AML-193 (cell line): ENCODE data around the gene TPBGL.
"Not testable (repeated sequence)": the region's sequence is repeated elsewhere in the genome, so short reads cannot be mapped to it uniquely, and the experiment has no call there.

Source experiments
- DNase-seq, 2 experiments: peaks; one replicate each; lab custom pipeline; 2025; lab: John Stamatoyannopoulos, UW

TPBGL gene

DNA sequence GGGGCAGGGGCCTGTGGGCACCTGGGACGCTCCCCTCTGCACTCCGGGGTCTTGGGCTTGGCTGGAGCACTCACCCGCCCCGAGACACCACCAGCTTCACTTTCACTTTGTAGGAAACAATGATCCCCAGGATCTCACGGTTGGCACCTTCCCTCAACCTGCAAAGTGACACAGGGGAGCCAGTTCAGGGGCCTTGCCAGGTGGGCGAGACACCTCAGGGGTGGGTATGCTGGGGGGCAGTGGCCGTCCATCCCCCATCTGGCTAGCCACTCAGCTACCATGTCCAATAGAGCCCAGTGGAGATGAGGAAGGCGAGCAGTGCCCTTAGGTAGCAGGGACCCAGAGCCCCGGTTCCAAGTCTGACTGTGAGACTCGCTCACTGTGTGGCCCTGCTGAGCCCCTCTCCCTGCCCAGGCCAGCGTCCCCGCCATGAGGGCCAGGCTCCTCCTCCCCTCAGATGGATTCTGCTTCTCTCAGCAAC is 32.3 kb downstream of the TPBGL start:
- DNase-seq = no peak

DNA sequence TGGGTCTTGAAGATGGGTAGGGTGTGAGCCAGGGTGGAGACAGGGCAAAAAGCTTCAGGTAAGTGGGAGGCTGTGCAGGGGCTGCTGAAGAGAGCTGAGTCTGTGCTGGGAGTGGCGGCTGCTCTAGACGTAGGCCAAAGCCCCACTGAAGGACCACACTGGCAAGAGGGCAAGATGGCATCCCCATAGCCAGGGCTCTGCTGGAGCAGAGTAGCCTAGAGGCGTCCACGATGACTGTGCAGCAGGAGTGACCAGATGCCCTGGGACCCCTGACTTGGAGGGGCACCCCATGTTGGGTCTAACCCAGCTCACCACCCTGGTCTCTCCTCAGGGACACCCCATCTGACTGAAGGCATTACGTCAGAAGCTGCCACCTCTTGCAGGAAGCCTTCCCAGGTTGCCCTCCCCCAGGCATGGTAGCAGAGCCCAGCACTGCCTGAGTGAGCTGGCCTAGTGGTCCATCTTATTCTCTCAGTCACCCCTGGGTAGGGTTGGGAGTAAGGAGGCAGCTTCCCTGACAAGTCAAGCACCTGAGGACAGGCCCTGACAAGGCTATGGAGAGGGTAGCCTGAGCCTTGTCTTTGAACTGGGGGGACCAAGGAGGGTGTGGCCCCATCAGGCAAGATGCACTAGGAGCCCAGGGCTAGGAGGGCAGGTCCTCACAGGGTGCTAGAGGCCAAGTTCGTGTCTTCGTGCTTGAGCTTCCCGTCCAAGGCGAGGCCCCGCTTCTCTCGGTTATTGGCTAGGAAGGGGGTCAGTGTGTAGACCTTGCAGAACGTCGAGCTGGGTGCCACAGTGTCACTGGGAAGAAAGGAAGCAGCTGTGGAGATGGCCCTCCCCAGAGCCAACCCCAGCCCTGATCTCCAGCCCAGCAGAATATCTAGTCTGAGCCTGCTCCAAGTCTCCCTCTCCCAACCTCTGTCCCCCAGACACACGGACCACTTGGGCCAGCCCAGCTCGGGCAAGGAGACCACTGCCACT is 33.1 kb downstream of the TPBGL start:
- DNase-seq = no peak

DNA sequence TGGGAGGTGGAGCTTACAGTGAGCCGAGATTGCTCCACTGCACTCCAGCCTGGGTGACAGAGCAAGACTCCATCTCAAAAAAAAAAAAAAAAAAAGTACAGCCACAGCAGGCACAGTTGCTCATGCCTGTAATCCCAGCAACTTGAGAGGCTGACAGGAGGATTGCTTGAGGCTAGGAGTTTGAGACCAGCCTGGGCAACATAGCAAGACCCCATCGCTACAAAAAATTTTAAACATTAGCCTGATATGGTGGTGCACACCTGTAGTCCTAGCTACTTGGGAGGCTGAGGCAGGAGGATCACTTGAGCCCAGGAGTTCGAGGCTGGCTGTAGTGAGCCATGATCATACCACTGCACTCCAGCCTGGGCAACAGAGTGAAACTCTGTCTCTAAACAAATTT is 34.1 kb downstream of the TPBGL start:
- not testable (repeated sequence) for DNase-seq

DNA sequence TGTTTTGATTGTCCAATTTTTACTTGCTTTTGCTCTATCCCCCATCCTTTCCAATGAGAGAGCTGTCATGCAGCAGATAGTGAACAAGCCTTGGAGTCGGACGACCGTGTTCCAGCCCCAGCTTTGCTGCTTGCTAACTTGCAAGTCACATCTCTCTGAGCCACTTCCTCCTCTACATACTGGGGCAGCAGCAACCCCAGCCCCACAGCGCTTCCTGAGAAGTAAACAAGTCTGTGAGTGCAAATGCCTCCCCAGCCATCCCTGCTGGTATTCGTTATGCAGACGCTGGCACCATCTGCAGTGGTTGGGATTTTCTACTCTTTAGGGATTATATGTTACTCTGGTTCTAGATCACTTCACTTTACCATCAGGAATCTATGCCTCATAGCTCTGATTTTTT is 35.0 kb downstream of the TPBGL start:
- DNase-seq = no peak

DNA sequence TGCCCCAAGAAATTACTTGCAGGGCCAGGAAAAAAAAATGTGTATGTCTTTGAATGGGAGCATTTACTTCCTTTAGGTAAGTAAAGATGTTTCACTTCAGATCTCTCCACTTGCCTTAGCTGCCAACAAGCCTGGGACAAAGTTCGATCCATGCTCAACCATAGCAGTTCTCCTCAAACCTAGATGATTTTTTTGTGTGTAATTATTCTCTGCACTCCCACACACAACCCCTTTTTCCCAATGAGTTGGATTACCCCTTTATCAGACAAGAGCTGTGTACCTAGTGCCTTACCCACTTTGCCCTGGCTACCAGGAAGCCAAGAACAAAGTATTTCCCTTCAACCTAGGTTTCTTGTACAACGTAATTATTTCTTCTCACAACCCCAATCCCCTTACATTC is 35.6 kb downstream of the TPBGL start:
- DNase-seq = no peak

DNA sequence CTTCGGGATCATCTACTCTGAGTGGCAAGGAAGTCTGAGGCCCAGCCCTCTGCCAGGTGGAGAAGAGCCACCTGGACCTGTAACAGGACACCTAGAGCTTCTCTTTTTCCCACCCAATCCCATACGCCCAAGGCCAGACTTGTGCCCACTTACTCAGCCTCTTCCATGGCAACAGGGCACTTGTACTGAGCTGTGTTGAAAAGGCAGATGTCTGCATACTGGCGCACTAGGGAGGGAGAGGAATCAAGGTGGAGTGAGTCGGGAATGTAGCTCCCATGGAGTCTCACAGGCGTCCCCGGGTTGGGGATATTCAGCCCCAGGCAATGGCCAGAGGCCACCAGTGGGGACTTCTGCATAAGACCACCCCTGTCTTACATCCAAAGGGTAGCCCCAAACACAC is 36.1 kb downstream of the TPBGL start:
- no peak for DNase-seq

DNA sequence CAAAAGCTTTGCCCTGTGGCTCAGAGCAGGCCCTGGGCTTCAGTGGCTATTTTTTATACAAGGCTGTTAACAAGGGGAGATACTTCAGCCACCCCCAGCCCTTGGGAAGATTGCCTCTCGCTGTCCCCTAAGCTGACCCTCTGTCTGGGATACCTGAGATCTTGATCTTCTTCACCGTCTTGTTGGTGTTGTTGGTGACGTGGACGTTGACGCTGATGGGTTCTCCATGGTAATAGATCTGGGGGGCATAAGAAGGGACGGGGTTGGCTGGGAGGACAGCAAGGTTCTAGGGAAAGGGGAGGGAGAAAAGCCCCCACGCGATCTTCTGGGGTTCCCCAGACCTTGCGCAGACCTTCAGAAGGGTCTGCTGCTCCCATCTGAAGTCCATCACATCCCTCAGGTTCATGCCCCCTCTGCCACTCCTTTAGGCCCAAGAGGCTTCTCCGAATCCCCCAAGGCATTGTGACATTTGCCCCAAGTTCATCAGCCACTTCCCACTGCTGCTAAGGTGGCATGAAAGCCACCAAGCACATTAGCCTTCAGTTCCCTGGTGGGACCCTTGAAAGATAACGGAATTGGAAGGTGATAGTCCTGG is 36.7 kb downstream of the TPBGL start:
- no peak for DNase-seq

DNA sequence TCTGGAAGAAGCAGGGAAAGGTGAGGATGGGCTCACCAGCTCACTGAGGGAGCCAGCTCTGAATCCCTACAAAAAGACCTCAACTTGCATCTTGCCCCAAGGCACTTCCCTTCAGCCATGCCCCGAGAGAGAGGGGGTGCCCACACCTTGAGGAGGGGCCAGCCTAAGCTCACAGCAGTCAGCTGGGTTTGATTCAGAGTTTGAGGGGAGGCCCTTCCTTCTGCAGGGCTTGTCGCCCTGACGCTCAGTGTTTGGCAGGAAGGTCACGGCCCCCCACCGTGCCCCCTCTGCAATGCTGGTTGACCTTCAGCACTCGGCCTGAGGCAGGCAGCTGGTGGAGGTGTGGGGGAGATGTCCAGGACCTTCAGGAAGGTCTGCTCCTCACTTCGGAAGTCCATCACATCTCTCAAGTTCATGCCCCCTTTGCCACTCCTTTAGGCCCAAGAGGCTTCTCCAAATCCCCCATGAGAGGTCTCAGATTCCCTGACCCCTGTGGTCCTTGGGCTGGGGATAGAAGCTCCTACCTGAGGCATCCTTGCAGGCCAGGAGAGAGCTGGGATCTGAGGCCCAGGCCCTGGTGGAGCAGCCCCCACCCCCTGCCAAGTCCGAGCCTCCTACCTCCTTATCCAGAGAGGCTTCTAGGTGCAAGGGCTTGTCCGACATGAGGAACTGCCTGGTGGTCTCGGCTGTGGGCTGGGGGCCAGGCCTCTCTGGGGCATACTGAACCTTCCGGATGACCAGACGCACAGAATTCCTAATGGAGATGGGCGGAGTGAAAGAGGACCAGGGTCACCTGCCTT is 37.6 kb downstream of the TPBGL start:
- no peak for DNase-seq

DNA sequence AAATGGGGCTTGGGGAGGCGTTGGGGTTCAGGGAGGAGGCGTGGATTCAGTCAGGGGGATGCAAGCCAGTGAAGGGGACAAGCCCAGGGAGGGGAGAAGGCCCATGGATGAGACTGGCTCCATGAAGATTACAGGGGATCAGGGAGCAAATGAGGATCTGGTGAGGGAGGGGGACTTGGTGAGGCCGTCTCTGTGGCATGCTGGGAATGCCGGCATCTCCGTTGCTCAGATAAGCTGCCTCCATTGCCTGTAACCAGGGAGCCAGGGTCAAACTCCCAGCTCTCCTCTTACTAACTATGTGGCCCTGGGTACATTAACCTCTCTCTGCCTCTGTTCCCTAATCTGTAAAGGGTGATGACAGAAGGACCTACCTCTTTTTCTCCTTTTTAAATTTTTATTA is 38.7 kb downstream of the TPBGL start:
- no peak for DNase-seq

DNA sequence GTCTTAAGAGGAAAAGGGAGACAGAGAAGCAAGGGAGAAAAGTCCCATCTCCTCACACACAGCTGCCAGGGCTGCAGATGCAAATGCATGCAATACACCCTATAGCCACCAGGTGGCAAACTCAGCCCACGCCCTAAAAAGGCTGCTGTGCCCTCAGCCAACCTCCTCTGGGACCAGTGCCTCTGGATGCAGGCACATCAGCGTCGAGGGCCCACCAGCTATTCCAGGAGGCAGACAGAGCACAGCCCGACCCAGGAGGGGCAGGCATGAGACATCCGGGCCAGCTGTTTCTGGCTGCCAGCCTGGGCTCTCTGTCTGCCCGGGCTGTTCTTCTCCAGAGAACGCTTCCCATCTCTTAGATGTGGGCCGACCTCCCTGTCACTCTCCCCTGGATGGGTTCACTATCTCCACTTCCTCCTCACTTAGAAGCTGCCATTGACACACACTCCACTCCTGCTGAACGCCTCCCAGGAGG is 39.7 kb downstream of the TPBGL start:
- peak; percentile 50 to 59 for DNase-seq

DNA sequence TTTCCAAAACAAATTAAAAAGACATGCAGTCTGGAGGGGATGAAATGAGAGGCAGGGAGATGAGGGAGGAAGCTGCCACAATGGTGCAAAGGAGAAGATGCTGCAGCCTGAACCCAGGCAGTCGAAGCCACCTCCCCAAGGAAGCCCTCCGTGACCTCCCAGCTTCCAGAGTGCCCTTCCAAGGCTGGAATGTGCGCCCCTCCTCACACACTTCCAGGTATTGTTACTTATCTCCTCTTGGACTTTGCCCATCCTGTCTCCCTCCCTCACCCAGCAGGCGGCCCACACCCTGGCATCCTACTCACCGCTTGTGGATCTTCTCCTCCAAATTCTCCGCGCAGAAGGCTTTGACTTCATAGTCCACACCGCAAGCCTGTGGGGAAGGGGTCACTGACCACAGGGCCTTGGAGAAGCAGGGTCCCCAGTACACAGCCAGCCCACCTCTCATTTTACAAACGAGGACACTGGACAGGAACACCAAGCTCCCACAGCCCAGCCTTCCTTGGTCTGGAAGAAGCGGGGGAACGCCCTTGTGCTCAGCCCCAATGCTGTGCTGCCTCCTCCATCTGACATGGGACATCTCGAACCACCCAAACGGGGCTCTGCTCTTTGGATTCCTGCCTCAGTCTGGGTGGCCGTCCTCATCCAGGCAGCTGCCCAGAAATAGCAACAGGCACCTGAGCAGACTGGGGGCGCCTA is 40.3 kb downstream of the TPBGL start:
- no peak for DNase-seq

DNA sequence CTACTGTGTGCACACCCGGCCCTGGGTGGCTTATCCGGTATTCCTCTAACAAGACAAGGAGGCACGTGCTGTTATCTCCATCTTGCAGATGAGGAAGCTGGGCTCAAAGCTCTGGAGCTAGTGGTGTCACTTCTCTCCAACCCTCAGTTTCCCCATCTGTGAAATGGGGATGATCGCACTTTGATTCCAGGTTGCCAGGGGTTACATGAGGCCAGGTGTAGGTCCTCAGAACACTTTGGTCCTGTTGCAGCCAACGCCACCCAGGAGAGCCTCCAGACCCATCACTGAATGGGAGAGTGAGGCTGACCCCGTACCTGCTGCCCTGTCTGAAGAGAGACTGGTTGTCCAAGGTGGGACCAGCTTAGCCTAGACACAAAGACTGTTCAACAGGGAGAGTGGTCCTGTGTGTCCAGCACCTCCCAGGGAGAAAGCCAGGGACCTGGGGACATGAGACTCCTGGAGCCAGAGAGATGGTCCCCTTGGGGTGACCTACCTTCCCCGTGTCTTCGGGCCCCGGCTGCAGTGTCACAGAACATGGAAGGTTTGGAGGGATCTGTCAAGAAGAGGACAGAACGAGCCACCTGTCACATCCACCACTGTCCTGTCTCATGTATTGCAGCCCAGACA is 41.0 kb downstream of the TPBGL start:
- DNase-seq = no peak

DNA sequence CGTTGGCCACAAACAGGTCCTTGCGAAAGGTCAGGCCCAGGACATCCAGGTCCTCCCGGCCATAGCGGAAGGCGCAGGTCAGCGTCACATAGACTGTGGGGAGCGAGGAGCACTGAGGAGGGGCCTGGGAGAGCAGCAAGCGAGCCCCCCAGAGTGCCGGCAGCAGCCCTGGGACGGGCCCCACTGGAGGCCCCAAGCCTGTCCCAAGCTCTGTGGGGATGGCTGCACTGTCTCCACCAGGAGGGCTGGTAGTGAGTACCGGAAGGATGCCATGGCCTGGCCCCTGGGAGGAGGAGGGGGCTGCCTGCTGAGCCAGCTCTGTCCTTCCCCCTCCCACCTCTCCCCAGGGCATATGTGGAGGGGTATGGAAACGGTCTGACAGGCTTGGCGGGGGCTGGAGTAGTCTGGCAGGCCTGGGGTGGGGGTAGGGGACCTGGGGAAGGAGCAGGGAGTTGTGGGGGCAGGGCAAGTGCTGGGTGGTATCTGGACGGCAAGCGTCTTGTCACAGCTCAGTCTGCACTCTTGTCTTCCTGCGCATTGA is 42.9 kb downstream of the TPBGL start:
- DNase-seq = no peak

DNA sequence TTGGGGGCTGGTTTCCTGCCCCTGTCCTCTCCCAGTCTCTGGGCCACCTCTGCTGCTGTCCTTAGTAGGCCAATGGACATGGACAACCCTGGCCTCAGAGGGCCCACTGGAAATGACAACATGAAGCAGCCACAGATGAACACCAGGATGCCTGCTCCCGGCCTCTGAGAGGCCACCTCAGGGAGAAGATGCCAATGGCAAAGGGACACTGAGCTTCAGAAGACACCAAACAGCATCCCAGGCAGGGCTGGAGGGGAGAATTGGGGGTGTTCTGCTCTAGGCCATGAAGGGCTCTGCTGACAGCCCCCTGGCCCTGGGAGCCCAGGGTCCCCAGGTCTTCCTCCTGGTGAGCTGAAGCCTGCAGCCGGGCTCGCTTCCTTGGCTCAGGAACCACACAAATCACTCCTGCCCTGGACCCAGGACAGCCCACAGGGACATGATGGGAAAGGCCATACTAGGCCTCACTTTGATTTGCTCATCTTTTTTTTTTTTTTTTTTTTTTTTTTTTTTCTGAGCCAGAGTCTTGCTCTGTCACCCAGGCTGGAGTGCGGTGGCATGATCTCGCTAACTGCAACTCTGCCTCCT is 45.3 kb downstream of the TPBGL start:
- DNase-seq = no peak

DNA sequence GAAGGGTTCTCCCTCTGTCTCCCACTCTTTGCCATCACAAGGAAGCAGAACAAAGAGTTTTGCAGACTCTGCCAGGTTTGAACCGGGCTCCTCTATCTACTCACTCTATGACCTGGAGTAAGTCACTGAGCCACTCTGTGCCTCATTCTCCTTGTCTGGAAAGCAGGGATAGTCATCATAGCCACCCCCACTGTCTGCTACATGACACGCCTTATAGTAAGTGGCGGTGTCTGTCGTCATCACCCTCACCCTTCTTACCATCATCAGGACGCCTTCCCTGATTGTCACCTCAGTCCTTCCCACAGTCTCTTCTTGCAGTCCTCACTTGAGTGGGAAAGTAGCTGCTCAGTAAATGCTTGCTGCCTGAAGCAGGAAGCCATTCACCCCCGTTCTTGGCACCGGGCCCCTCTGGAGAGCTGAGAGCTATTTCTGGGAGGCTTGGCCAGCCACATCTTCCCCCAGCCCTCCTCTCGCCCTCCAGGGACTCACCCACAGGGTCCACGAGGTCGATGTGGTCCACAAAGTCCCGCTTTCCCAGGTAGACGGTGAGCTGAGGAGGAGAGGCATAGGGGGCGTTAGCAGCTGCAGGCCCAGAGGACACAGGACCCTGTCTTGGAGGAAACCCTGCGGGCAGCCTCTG is 46.4 kb downstream of the TPBGL start:
- DNase-seq = no peak

DNA sequence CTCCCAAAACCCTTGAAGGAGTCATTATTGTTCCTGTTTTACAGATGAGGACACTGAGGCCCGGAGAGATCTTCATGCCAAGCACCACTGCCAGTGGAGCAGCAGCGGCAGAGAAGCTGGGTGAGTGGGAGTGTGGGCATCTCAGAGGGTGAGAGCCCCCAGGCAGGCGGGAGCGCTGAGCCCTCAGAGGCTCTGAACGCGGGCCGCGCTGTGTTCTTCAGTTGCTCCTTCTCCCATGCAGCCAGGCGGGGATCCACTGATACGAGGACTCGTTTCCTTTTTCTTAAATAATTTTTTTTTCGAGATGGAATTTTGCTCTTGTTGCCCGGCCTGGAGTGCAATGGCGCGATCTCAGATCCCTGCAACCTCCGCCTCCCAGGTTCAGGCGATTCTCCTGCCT is 47.0 kb downstream of the TPBGL start:
- DNase-seq = no peak

DNA sequence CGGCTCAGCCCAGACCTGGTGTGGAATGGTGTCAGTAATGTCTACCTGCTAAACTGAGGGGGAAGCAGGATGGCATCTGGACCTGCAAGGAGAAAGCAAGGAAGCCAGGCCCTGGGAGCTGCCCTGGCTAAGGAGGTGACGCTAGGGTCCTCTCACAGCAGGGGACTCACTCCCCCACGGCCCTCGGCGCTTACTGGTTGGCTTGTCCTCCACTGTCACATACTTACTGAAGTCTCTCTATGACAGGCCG is 48.9 kb downstream of the TPBGL start:
- no peak for DNase-seq

DNA sequence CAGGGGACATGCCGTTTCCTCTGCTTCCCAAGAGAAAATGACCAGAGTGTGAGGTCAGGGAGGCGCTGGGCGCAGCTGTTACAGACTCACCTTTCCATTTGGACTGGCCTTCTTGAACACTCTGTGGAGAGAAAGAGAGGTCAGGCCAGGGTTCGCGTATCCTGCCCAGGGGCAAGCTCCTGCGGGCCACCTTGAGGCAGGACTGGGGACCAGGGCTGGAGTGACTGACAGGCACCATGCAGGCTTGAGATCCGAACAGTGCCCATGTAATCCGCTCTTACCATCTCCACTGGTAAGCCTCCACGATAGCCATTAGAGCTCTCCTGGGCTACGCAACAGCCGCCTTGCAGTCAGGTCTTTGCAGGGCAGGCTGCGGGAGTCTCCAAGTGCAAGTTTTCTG is 49.3 kb downstream of the TPBGL start:
- DNase-seq = no peak

DNA sequence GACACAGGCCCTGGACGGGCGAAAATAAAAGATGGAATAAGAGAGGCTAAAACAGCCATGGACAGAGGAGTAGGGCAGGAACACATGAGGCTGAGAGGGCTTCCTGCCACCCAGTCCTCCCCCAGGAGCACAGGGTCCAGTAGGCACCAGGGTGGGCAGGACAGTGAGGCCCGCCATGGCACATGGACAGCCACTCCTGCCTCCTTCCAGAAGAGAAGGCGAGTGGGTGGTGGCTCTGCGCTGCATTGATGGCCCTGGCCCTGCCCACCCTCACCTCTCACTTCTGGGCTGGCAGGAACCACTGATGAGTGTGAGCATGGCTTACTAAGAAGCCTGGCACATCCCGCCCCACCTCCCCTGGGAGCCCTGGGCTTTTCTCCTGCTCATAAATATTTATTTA is 51.2 kb downstream of the TPBGL start:
- DNase-seq = no peak

DNA sequence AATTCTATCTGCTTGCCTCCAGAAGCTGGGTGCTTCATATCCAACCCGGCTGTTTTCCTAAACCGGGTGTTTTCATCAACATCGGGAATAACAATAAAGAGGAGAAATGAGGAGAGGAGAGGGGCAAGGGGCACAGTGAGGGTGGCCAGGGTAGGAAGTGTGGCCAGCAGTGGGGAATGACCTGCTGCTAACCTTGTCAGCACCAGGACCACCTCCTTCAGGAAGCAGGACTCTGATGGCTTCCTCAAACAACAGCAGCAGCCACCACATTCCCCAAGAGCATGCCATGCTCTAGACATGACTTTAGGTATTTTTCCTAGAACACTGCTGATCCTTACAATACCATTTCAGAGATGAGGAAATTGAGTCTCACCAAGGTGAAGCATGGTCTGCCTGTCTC is 52.4 kb downstream of the TPBGL start:
- DNase-seq = no peak
